NCI-H69 (cell line): ENCODE measurements around the gene OSBPL3.

ENCODE experiments used
- DNase-seq: peaks from one replicate; lab custom pipeline; 2025; lab: John Stamatoyannopoulos, UW

The OSBPL3 gene

GRCh38 chr7:24760968-24761367, 219.0 kb downstream of the OSBPL3 start:
- DNase-seq, result no peak

- DNase-seq, result peak; percentile 35
These were observed 222.4 kb downstream of the OSBPL3 start, which contains the start of gene GSDME for GRCh38 chr7:24757353-24758275. TSS of gene GSDME (minus strand) at chr7:24757464. CDS start at chr7:24749774, 7,690 bp downstream.

GRCh38 chr7:24756545-24757352, 223.2 kb downstream of the OSBPL3 start:
- DNase-seq, result peak; percentile 32

GRCh38 chr7:24755541-24756407, 224.2 kb downstream of the OSBPL3 start:
- no peak for DNase-seq

GRCh38 chr7:24754906-24755506, 225.0 kb downstream of the OSBPL3 start:
- no peak for DNase-seq

GRCh38 chr7:24752073-24752800, 227.7 kb downstream of the OSBPL3 start:
- DNase-seq, result no peak

- no peak for DNase-seq
These were observed 228.5 kb downstream of the OSBPL3 start for GRCh38 chr7:24751484-24751883.

- DNase-seq, result no peak
These were observed 229.4 kb downstream of the OSBPL3 start for GRCh38 chr7:24750441-24751055.

- no peak for DNase-seq
These were observed 231.5 kb downstream of the OSBPL3 start for GRCh38 chr7:24748521-24748920.
